ENCODE data around the gene PTPN4. TPM values are rescaled to one million over a fixed set of nuclear protein-coding genes. Genes with fewer than 3 reads are reported as not detected.

PTPN4 gene
- total and polyA plus RNA-seq, 9 of the 15 experiments (the other 6 are each of a cell fraction or from before 2014, with no cell fraction given) = 5.0 to 32.8 (median 27.3) TPM

GRCh38 chr2:119801040-119801439, 41.3 kb downstream of the PTPN4 start:
- H3K27ac ChIP-seq (ENCODE audit: extremely low read depth, low read depth, low read length) = no peak overlapping the region
- H3K9me1 ChIP-seq (ENCODE audit: control insufficient read depth, insufficient read depth, low read length) = no peaks in the 10 kb centered on the region
- no peak overlapping the region for H2AFZ ChIP-seq (ENCODE audit: low read depth, low read length)
- no peak for DNase-seq (ENCODE audit: extremely low read depth in 1 of 4, low spot score in 3 of 4)
- H3K4me1 ChIP-seq (replicated peaks in 1 of 2; ENCODE audit: control insufficient read depth in 2 of 2, insufficient read depth in 2 of 2, low read length in 2 of 2) = peaks cover 0 to under 1% of the 10 kb centered on the region in 2 experiments; a peak in 2 of 5 replicates
- no peak overlapping the region for H3K9ac ChIP-seq (ENCODE audit: insufficient read depth in 1 of 2, low read depth in 2 of 2, low read length in 2 of 2)
- no peak overlapping the region for H3K4me3 ChIP-seq
- H3K27me3 ChIP-seq (ENCODE audit: control insufficient read depth in 2 of 2, insufficient read depth in 2 of 2, low read length in 2 of 2) = no peaks in the 10 kb centered on the region
- in situ Hi-C loops (cut with MboI) (no loop called here), intact Hi-C loops (cut with micrococcal nuclease) (no loop called here)
- no peaks in the 10 kb centered on the region for H3K36me3 ChIP-seq (ENCODE audit: control insufficient read depth, insufficient read depth, low read length)
- H4K20me1 ChIP-seq (replicated peaks; ENCODE audit: control insufficient read depth, insufficient read depth, low read length) = no peaks in the 10 kb centered on the region
- H3K4me2 ChIP-seq (ENCODE audit: insufficient read depth, low read length) = no peak overlapping the region
- POLR2A ChIA-PET = no interaction called here
- CTCF ChIA-PET (ENCODE audit: low intra/inter-chr PET ratio) = no interaction called here
- 84% methylated on average over 7 of the region's 7 CpGs for WGBS (ENCODE audit: insufficient coverage, low coverage, missing lambda C conversion rate)
- no peak for ATAC-seq
- no peak for TF ChIP-seq ZBTB33 (CRISPR knock-in tag; IDR thresholded peaks at IDR 0.05)
- no peak for TF ChIP-seq HMBOX1 (IDR thresholded peaks at IDR 0.05)
- no peak for TF ChIP-seq NUFIP1 (IDR thresholded peaks at IDR 0.05; ENCODE audit: partially characterized antibody)
- no peak for TF ChIP-seq ZNF311 (CRISPR knock-in tag; IDR thresholded peaks at IDR 0.05)
- no peak for TF ChIP-seq ZNF239 (CRISPR knock-in tag; IDR thresholded peaks at IDR 0.05)
- no peak for TF ChIP-seq ZNF778 (CRISPR knock-in tag; IDR thresholded peaks at IDR 0.05)
- no peak for TF ChIP-seq MIER1 (IDR thresholded peaks at IDR 0.05; ENCODE audit: low read depth)
- no peak for TF ChIP-seq GMEB1 (CRISPR knock-in tag; IDR thresholded peaks at IDR 0.05)
- TF ChIP-seq CHCHD3 (CRISPR knock-in tag; IDR thresholded peaks at IDR 0.05) = no peak
- TF ChIP-seq ZNF133 (CRISPR knock-in tag; IDR thresholded peaks at IDR 0.05) = no peak
- TF ChIP-seq FOS (IDR thresholded peaks at IDR 0.05; ENCODE audit: extremely low read depth, insufficient read length) = no peak
- no peak for TF ChIP-seq CCNT2 (IDR thresholded peaks at IDR 0.05; ENCODE audit: borderline replicate concordance, extremely low read depth, insufficient read length, low read depth, low read length)
- TF ChIP-seq RBM25 (IDR thresholded peaks at IDR 0.05; ENCODE audit: low read depth, low read length, severe bottlenecking) = no peak
- TF ChIP-seq U2AF2 (optimal IDR thresholded peaks at IDR 0.05; ENCODE audit: low read depth, low read length) = no peak
- TF ChIP-seq ZKSCAN8 (CRISPR knock-in tag; IDR thresholded peaks at IDR 0.05) = no peak
- TF ChIP-seq FOXJ2 (tag; IDR thresholded peaks at IDR 0.05) = no peak
- no peak for TF ChIP-seq TOE1 (IDR thresholded peaks at IDR 0.05; ENCODE audit: borderline replicate concordance)
- TF ChIP-seq TOE1 (CRISPR knock-in tag; IDR thresholded peaks at IDR 0.05; ENCODE audit: borderline replicate concordance, low read depth) = no peak
- TF ChIP-seq KAT8 (IDR thresholded peaks at IDR 0.05; ENCODE audit: low read depth) = no peak
- no peak for FAIRE-seq
- BruUV-seq (replicated peaks) = no TSS peak
- H3K79me2 ChIP-seq (ENCODE audit: control insufficient read depth, insufficient read depth, low read length) = peaks cover 26% of the 10 kb centered on the region
- H3K9me3 ChIP-seq (replicated peaks; ENCODE audit: control insufficient read depth, insufficient read depth, low read depth, low read length) = no peaks in the 10 kb centered on the region

All from K562 (cell line).